ENCODE measurements around the gene TARBP2.

DNA sequence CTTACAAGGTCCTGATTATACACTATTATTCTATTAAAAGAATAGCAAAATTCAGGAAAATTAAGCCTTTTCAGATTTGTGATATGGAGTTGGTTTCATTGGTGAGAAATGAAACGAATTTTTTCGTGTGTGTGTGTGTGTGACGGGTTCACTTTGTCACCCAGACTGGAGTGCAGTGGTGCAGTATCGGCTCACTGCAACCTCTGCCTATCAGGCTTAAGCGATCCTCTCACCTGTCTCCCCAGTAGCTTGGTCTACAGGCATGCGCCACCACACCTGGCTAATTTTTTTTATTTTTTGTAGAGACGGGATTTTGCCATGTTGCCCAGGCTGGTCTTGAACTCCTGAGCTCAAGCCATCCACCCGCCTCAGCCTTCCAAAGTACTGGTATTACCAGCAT, 39.5 kb upstream of the TARBP2 start:
- TF ChIP-seq CTCF (IDR thresholded peaks at IDR 0.05) (no peak), POLR2A (IDR thresholded peaks at IDR 0.05) (no peak)

All from body of pancreas (tissue), 4 donors.